PC-3 (cell line): ENCODE data around the gene COL13A1. TPM values are rescaled to one million over a fixed set of nuclear protein-coding genes. Genes with fewer than 3 reads are reported as not detected.

Source experiments
- ATAC-seq: fragments of 200-7000 bp; cut with Tn5 transposase; 2 replicates; pipeline ENCODE4 v1.9.1; 2020; ENCODE audit warnings: mild to moderate bottlenecking, moderate library complexity
- BruUV-seq: library from RNA; stranded (reverse); fragments of 400-500 nt; replicated peaks from 2 replicates; lab custom pipeline; 2021; lab: Mats Ljungman, UMichigan
- CTCF ChIA-PET: fragments of 300-600 bp; sonication (Branson Sonifier 250); formaldehyde crosslinking; loops from one replicate; lab custom pipeline; 2022; ENCODE audit warnings: antibody characterized with exemption; lab: Charles Lee
- POLR2A ChIA-PET: fragments of 300-600 bp; sonication (Branson Sonifier 250); formaldehyde crosslinking; loops from one replicate; lab custom pipeline; 2022; ENCODE audit warnings: antibody characterized with exemption; ENCODE audit not compliant: unreplicated experiment; lab: Charles Lee
- DNase-seq: peaks from one replicate; pipeline ENCODE4 v3.0.0-alpha.2; 2015
- H2AFZ ChIP-seq: fragments of 300-600 bp; sonication (generic); 2 replicates; pipeline ENCODE4 v1.6.0; 2016; ENCODE audit warnings: antibody characterized with exemption, low read length
- H3F3A ChIP-seq: fragments of 300-600 bp; sonication (generic); one replicate; pipeline ENCODE4 v1.6.0; 2017; ENCODE audit warnings: antibody characterized with exemption, low read length, control low read depth, mild to moderate bottlenecking; ENCODE audit not compliant: unreplicated experiment
- H3K27ac ChIP-seq: fragments of 300-600 bp; sonication (generic); 2 replicates; pipeline ENCODE4 v1.5.1; 2016; ENCODE audit warnings: mild to moderate bottlenecking, low read length
- H3K27me3 ChIP-seq: fragments of 300-600 bp; sonication (generic); 2 replicates; pipeline ENCODE4 v1.6.1; 2016; ENCODE audit warnings: low read length, mixed read lengths
- H3K36me3 ChIP-seq: fragments of 300-600 bp; sonication (generic); 2 replicates; pipeline ENCODE4 v1.6.1; 2016; ENCODE audit warnings: low read depth, mixed run types, low read length, mixed read lengths
- H3K4me1 ChIP-seq: fragments of 300-600 bp; sonication (generic); 2 replicates; pipeline ENCODE4 v1.5.1; 2016; ENCODE audit warnings: low read length; ENCODE audit not compliant: insufficient read depth
- H3K4me2 ChIP-seq: fragments of 300-600 bp; sonication (generic); 2 replicates; pipeline ENCODE4 v1.6.0; 2016; ENCODE audit warnings: low read length
- H3K4me3 ChIP-seq: fragments of 300-600 bp; sonication (generic); 2 replicates; pipeline ENCODE4 v1.5.1; 2016; ENCODE audit warnings: mild to moderate bottlenecking, low read length, mixed read lengths
- H3K79me2 ChIP-seq: fragments of 300-600 bp; sonication (generic); 2 replicates; pipeline ENCODE4 v1.6.1; 2017; ENCODE audit warnings: low read length, mixed read lengths
- H3K9ac ChIP-seq: fragments of 300-600 bp; sonication (generic); 2 replicates; pipeline ENCODE4 v1.6.0; 2016; ENCODE audit warnings: mild to moderate bottlenecking, low read length
- H3K9me2 ChIP-seq: fragments of 300-600 bp; sonication (generic); replicated peaks from 2 replicates; pipeline ENCODE4 v1.6.1; 2016; ENCODE audit warnings: mixed run types, low read length, mixed read lengths
- H3K9me3 ChIP-seq: fragments of 300-600 bp; sonication (generic); 2 replicates; pipeline ENCODE4 v1.6.1; 2016; ENCODE audit warnings: low read length, mixed read lengths
- H4K20me1 ChIP-seq: fragments of 300-600 bp; sonication (generic); 2 replicates; pipeline ENCODE4 v1.6.1; 2016; ENCODE audit warnings: low read length, mixed read lengths
- CTCF ChIP-seq: fragments of 300-600 bp; sonication (generic); conservative IDR thresholded peaks from 2 replicates; pipeline ENCODE4 v1.5.1; 2017; ENCODE audit warnings: antibody characterized with exemption, low read depth, mild to moderate bottlenecking, low read length
- EZH2 ChIP-seq: fragments of 300-600 bp; sonication (generic); IDR thresholded peaks from one replicate; pipeline ENCODE4 v1.6.1; 2017; ENCODE audit warnings: antibody characterized with exemption, mild to moderate bottlenecking, low read length; ENCODE audit not compliant: unreplicated experiment
- EZH2phosphoT487 ChIP-seq: fragments of 300-600 bp; sonication (generic); IDR thresholded peaks from 2 replicates; pipeline ENCODE4 v1.6.1; 2018; ENCODE audit warnings: mild to moderate bottlenecking, antibody characterized with exemption, low read length, borderline replicate concordance
- intact Hi-C: fragments of 100-400 bp; cut with micrococcal nuclease; formaldehyde crosslinking; loops from 2 replicates; pipeline ENCODE4 v1.9.0; 2023
- total RNA-seq: library from RNA; depleted of rRNA; stranded (reverse); fragments of >200 nt; gene quantifications from 2 replicates; pipeline ENCODE4 v1.2.3, GENCODE V29; 2014

Gene COL13A1
- total RNA-seq, 1 experiment from 2014 or later: 201 TPM

DNA sequence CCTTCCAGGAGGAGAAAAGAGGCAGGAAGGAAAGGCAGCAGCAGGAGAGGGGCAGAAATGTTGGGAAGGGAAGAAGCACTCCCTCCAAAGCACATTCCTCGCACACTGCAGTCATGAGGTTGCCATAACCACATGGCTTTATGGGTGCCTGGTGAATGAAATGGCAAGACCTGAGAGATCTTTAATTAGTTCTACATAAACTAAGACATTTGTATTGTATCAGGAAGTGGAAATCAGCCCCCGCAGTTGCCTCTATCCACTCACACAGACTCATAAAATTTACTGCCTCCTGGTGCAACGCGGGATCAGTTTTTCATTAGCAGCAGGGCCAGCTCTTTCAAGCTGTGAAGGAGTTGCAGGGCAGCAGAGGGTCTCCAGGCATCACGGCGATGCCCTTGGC is 106.4 kb downstream of the COL13A1 start:
- Histone ChIP-seq H3K4me3 (no peak overlapping the region), H4K20me1 (no peaks in the 10 kb centered on the region), H3K9me2 (no peaks in the 10 kb centered on the region), H3K36me3 (peaks cover 4% of the 10 kb centered on the region; the same call in 1 of the 2 replicates), H2AFZ (no peak overlapping the region), H3F3A (no peaks in the 10 kb centered on the region), H3K27me3 (no peaks in the 10 kb centered on the region), H3K4me1 (peaks cover 2% of the 10 kb centered on the region; the same call in 1 of the 2 replicates), H3K79me2 (no peaks in the 10 kb centered on the region), H3K4me2 (no peak overlapping the region), H3K9me3 (no peaks in the 10 kb centered on the region), H3K9ac (no peak overlapping the region), H3K27ac (no peak overlapping the region)
- intact Hi-C loops: no loop called here
- ChIA-PET POLR2A (no interaction called here), CTCF (no interaction called here)
- TF ChIP-seq CTCF (no peak), EZH2phosphoT487 (no peak), EZH2 (no peak)
- BruUV-seq: no TSS peak
- ATAC-seq (no peak), DNase-seq (no peak)

- Histone ChIP-seq H3K4me1 (no peaks in the 10 kb centered on the region), H4K20me1 (no peaks in the 10 kb centered on the region), H3K9me2 (no peaks in the 10 kb centered on the region), H3K4me3 (no peak overlapping the region), H3K9me3 (no peaks in the 10 kb centered on the region), H3K27ac (no peak overlapping the region), H2AFZ (no peak overlapping the region), H3K36me3 (peaks cover 4% of the 10 kb centered on the region; the same call in 1 of the 2 replicates), H3K4me2 (no peak overlapping the region), H3K9ac (no peak overlapping the region), H3F3A (no peaks in the 10 kb centered on the region), H3K27me3 (no peaks in the 10 kb centered on the region), H3K79me2 (no peaks in the 10 kb centered on the region)
- TF ChIP-seq EZH2phosphoT487 (no peak), EZH2 (no peak), CTCF (no peak)
- intact Hi-C loops: loop anchor here (5.0 kb wide), 1 partner anchor 73 kb away; no protein-coding TSS in a partner anchor
- DNase-seq: no peak
- BruUV-seq: no TSS peak
- CTCF ChIA-PET: no interaction called here
- POLR2A ChIA-PET: no interaction called here
- ATAC-seq: no peak
Measured at GRCh38 chr10:69910561-69910960, 108.9 kb downstream of the COL13A1 start.

DNA sequence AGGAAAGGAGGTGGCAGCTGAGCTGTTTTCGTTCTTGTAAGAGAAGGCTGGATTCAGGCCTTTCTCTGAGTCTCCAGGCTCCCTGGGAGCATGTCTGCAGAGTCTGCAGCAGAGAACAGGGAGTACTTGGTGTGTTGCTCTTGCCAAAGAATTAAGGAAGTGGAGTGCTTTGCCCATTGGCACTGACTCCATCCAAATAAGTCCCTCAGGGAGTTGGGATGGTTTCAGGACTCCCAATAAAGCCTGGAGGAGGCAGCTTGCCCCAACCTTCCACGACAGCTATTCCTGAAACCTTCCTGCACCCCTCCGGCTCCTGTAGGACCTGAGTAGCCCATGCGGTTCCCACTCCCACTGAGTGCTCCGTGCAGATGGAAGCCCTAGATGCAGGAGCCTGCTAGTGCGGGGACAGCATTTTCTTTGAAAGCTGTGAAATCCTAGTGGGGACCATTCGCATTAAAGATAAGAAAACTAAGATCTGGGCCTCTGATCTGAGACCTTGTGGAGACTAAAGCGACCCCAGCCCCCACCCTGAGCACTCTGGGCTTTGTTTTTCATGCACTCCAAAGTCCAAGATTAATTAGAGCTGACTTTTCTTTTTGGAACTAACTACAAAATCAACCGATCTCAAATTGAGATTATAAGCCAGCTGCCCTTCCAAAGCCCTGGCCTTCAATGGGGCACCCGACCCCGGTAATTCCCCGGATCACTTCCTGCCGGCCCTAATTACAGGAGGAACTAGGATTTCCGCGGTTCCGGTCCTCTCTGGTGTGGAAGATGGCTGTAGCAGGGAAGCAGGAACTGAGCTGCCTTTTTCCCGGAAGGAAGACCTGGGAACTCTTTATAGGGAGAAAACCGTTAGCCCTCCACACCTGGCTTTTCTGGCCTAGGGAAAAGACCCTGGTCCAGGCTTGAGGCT is 110.2 kb downstream of the COL13A1 start:
- DNase-seq (no peak), ATAC-seq (no peak)
- Histone ChIP-seq H3K27me3 (no peaks in the 10 kb centered on the region), H3F3A (no peaks in the 10 kb centered on the region), H3K36me3 (no peaks in the 10 kb centered on the region), H3K27ac (no peak overlapping the region), H3K9ac (no peak overlapping the region), H2AFZ (no peak overlapping the region), H3K4me3 (no peak overlapping the region), H4K20me1 (no peaks in the 10 kb centered on the region), H3K9me3 (no peaks in the 10 kb centered on the region), H3K4me2 (no peak overlapping the region), H3K9me2 (no peaks in the 10 kb centered on the region), H3K4me1 (no peaks in the 10 kb centered on the region), H3K79me2 (no peaks in the 10 kb centered on the region)
- intact Hi-C loops: loop anchor here (5.0 kb wide), 1 partner anchor 75 kb away; no protein-coding TSS in a partner anchor
- no peak for TF ChIP-seq EZH2
- TF ChIP-seq CTCF: no peak
- TF ChIP-seq EZH2phosphoT487: no peak
- ChIA-PET CTCF (interaction anchor here (0.6 to 1.7 kb wide), 4 partner anchors 48 to 125 kb away, joined by 3 to 7 read pairs (median 4); no protein-coding TSS in a partner anchor), POLR2A (no interaction called here)
- no TSS peak for BruUV-seq
